OCI-LY1 (cell line): ENCODE data around the gene MMP25.

Experiments used
- H2AFZ ChIP-seq: fragments of 200-600 bp; sonication (generic), shearing (Covaris generic); 2 replicates; pipeline ENCODE4 v1.6.0; 2014; ENCODE audit warnings: antibody characterized with exemption, mild to moderate bottlenecking, low read length
- H3F3A ChIP-seq: fragments of 200-600 bp; sonication (generic), shearing (Covaris generic); 2 replicates; pipeline ENCODE4 v1.6.0; 2014; ENCODE audit warnings: mild to moderate bottlenecking, antibody characterized with exemption, low read length, moderate library complexity; ENCODE audit not compliant: insufficient read depth
- H3K27ac ChIP-seq: fragments of 200-600 bp; sonication (generic); 2 replicates; pipeline ENCODE4 v1.5.1; 2014; ENCODE audit warnings: low read length, mixed run types, mild to moderate bottlenecking, low read depth; ENCODE audit not compliant: poor library complexity, severe bottlenecking
- H3K27me3 ChIP-seq: fragments of 200-600 bp; sonication (generic); 2 replicates; pipeline ENCODE4 v1.6.0; 2014; ENCODE audit warnings: antibody characterized with exemption, mild to moderate bottlenecking, low read length, moderate library complexity; ENCODE audit not compliant: insufficient read depth
- H3K36me3 ChIP-seq: fragments of 200-600 bp; sonication (generic); 2 replicates; pipeline ENCODE4 v1.6.1; 2014; ENCODE audit warnings: mild to moderate bottlenecking, antibody characterized with exemption, low read length, moderate library complexity, mixed read lengths; ENCODE audit not compliant: insufficient read depth
- H3K4me1 ChIP-seq: fragments of 200-600 bp; sonication (generic); 2 replicates; pipeline ENCODE4 v1.5.1; 2014; ENCODE audit warnings: mild to moderate bottlenecking, low read length, moderate library complexity; ENCODE audit not compliant: insufficient read depth, severe bottlenecking
- H3K4me2 ChIP-seq: fragments of 200-600 bp; sonication (generic), shearing (Covaris generic); 2 replicates; pipeline ENCODE4 v1.6.1; 2014; ENCODE audit warnings: low read length
- H3K4me3 ChIP-seq: fragments of 200-600 bp; sonication (generic); 2 replicates; pipeline ENCODE4 v1.5.1; 2014; ENCODE audit warnings: low read length, low read depth, mild to moderate bottlenecking, mixed read lengths; ENCODE audit not compliant: poor library complexity, severe bottlenecking
- H3K79me2 ChIP-seq: fragments of 200-600 bp; shearing (Covaris generic); 2 replicates; pipeline ENCODE4 v1.6.1; 2016; ENCODE audit warnings: mixed run types, low read length, mixed read lengths; ENCODE audit not compliant: insufficient read depth
- H3K9ac ChIP-seq: fragments of 200-600 bp; sonication (generic), shearing (Covaris generic); 2 replicates; pipeline ENCODE4 v1.6.1; 2014; ENCODE audit warnings: mild to moderate bottlenecking, low read length, mixed read lengths
- H3K9me2 ChIP-seq: fragments of 200-600 bp; sonication (generic), shearing (Covaris generic); 2 replicates; pipeline ENCODE4 v1.6.1; 2014; ENCODE audit warnings: low read depth, mild to moderate bottlenecking, low read length, mixed read lengths
- H3K9me3 ChIP-seq: fragments of 200-600 bp; shearing (Covaris generic); 2 replicates; pipeline ENCODE4 v1.6.1; 2014; ENCODE audit warnings: low read length, mixed read lengths
- H4K20me1 ChIP-seq: fragments of 200-600 bp; sonication (generic), shearing (Covaris generic); 2 replicates; pipeline ENCODE4 v1.6.0; 2016; ENCODE audit warnings: mild to moderate bottlenecking, low read length; ENCODE audit not compliant: insufficient read depth
- CTCF ChIP-seq: fragments of 200-600 bp; sonication (generic), shearing (Covaris generic); IDR thresholded peaks from 2 replicates; pipeline ENCODE4 v1.5.1; 2017; ENCODE audit warnings: mild to moderate bottlenecking, antibody characterized with exemption, low read length, moderate library complexity, mixed read lengths
- EZH2 ChIP-seq: fragments of 200-600 bp; sonication (generic), shearing (Covaris generic); IDR thresholded peaks from 2 replicates; pipeline ENCODE4 v1.8.0; 2017; ENCODE audit warnings: borderline replicate concordance, mixed run types, mild to moderate bottlenecking, antibody characterized with exemption, low read length, moderate library complexity, mixed read lengths

Gene MMP25

GRCh38 chr16:3059723-3060242 lies 13.4 kb downstream of the MMP25 start:
- H3K9ac ChIP-seq, result peak overlapping the region; percentile 89; the same call in 1 of the 2 replicates
- H3K27ac ChIP-seq, result no peak overlapping the region
- peak overlapping the region; percentile 90 for H3K4me2 ChIP-seq
- H2AFZ ChIP-seq, result no peak overlapping the region; the same call in 1 of the 2 replicates
- peak overlapping the region; percentile 90 for H3K4me3 ChIP-seq
- H3K79me2 ChIP-seq, result no peaks in the 10 kb centered on the region
- no peaks in the 10 kb centered on the region for H4K20me1 ChIP-seq
- H3K4me1 ChIP-seq, result peaks cover 20% of the 10 kb centered on the region
- H3K27me3 ChIP-seq, result no peaks in the 10 kb centered on the region; the same call in 1 of the 2 replicates
- H3F3A ChIP-seq, result no peaks in the 10 kb centered on the region
- H3K9me3 ChIP-seq, result no peaks in the 10 kb centered on the region
- H3K9me2 ChIP-seq, result no peaks in the 10 kb centered on the region
- no peak for TF ChIP-seq EZH2
- TF ChIP-seq CTCF, result no peak
- no peaks in the 10 kb centered on the region for H3K36me3 ChIP-seq

GRCh38 chr16:3060339-3061127 lies 14.2 kb downstream of the MMP25 start:
- no peak overlapping the region for H3K9ac ChIP-seq
- H3K4me1 ChIP-seq, result peaks cover 12% of the 10 kb centered on the region
- H3K36me3 ChIP-seq, result no peaks in the 10 kb centered on the region
- H3K4me3 ChIP-seq, result no peak overlapping the region
- TF ChIP-seq CTCF, result no peak
- no peak for TF ChIP-seq EZH2
- H3K79me2 ChIP-seq, result no peaks in the 10 kb centered on the region
- H4K20me1 ChIP-seq, result no peaks in the 10 kb centered on the region
- H3F3A ChIP-seq, result no peaks in the 10 kb centered on the region
- H3K4me2 ChIP-seq, result no peak overlapping the region
- no peaks in the 10 kb centered on the region for H3K9me3 ChIP-seq
- H3K9me2 ChIP-seq, result no peaks in the 10 kb centered on the region
- H2AFZ ChIP-seq, result no peak overlapping the region
- no peak overlapping the region for H3K27ac ChIP-seq
- H3K27me3 ChIP-seq, result no peaks in the 10 kb centered on the region; the same call in 1 of the 2 replicates

GRCh38 chr16:3062553-3062952 lies 16.2 kb downstream of the MMP25 start:
- Histone ChIP-seq H3K27ac (no peak overlapping the region), H4K20me1 (no peaks in the 10 kb centered on the region), H3K36me3 (no peaks in the 10 kb centered on the region), H3K9me3 (no peaks in the 10 kb centered on the region), H3F3A (no peaks in the 10 kb centered on the region), H3K4me1 (peaks cover 10% of the 10 kb centered on the region), H3K4me2 (no peak overlapping the region), H3K9me2 (no peaks in the 10 kb centered on the region), H3K27me3 (no peaks in the 10 kb centered on the region; the same call in 1 of the 2 replicates), H3K9ac (no peak overlapping the region), H3K79me2 (no peaks in the 10 kb centered on the region), H2AFZ (no peak overlapping the region), H3K4me3 (no peak overlapping the region)
- no peak for TF ChIP-seq EZH2
- TF ChIP-seq CTCF, result no peak
